Measurements from ENCODE around the gene PCSK4. TPM values are rescaled to one million over a fixed set of nuclear protein-coding genes. Genes with fewer than 3 reads are reported as not detected.
A peak's percentile ranks its signal among the peaks of the same experiment; 100 is the strongest.

The PCSK4 gene
- total RNA-seq, 1 experiment from 2014 or later, result 9.1 TPM

DNA sequence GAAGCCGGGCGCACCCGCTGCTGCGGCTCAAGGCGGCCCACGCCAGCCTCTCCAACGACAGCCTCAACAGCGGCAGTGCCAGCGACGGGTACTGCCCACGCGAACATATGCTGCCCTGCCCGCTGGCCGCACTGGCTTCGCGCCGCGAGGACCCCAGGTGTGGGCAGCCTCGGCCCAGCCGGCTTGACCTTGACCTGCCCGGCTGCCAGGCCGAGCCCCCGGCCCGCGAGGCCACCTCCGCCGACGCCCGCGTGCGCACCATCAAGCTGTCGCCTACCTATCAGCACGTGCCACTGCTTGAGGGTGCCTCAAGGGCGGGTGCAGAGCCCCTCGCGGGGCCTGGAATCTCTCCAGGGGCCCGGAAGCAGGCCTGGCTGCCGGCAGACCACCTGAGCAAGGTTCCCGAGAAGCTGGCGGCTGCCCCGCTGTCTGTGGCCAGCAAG is 24.1 kb downstream of the PCSK4 start:
- peaks cover 74% of the 10 kb centered on the region for H3K27me3 Mint-ChIP-seq (ENCODE audit: low read depth)
- Histone ChIP-seq H3K79me2 (ENCODE audit: insufficient read depth, low read length) (no peaks in the 10 kb centered on the region), H2BK15ac (ENCODE audit: low read depth, low read length) (no peak overlapping the region), H3K4ac (ENCODE audit: low read depth, low read length) (no peak overlapping the region), H3K23ac (ENCODE audit: insufficient read length, low read depth, low read length) (no peak overlapping the region), H3K4me1 (ENCODE audit: insufficient read depth, low read length) (no peaks in the 10 kb centered on the region), H4K91ac (ENCODE audit: insufficient read length, low read depth, low read length) (no peak overlapping the region), H2AFZ (ENCODE audit: low read length) (no peak overlapping the region), H4K20me1 (ENCODE audit: control insufficient read depth, insufficient read depth, insufficient read length) (no peaks in the 10 kb centered on the region), H2AK5ac (ENCODE audit: insufficient read length, low read length) (no peak overlapping the region), H3K27me3 (ENCODE audit: insufficient read depth, low read length) (peaks cover 54% of the 10 kb centered on the region), H3K56ac (ENCODE audit: insufficient read length, low read depth, low read length) (no peak overlapping the region), H4K8ac (replicated peaks; ENCODE audit: insufficient read length, low read depth, low read length) (no peak overlapping the region), H3K23me2 (ENCODE audit: insufficient read length, low read depth, low read length, poor library complexity, severe bottlenecking) (peaks cover 9% of the 10 kb centered on the region), H3K14ac (ENCODE audit: insufficient read depth, low read length) (no peak overlapping the region), H2BK20ac (ENCODE audit: low read depth, low read length, poor library complexity, severe bottlenecking) (no peak overlapping the region), H3K9me3 (ENCODE audit: control insufficient read depth, low read depth, low read length) (no peaks in the 10 kb centered on the region), H2BK5ac (ENCODE audit: insufficient read length, low read length) (no peak overlapping the region), H2BK120ac (ENCODE audit: low read depth, low read length, poor library complexity, severe bottlenecking) (no peak overlapping the region), H3K4me2 (ENCODE audit: insufficient read depth, insufficient read length, low read length) (peak overlapping the region; percentile 37), H3K27ac (ENCODE audit: insufficient read length, low read depth, low read length) (no peak overlapping the region), H3K79me1 (ENCODE audit: insufficient read depth, low read depth, low read length, poor library complexity, severe bottlenecking) (no peaks in the 10 kb centered on the region), H2BK12ac (ENCODE audit: insufficient read length, low read depth, low read length) (no peak overlapping the region), H3K9ac (ENCODE audit: extremely low read depth, insufficient read length, low read length) (no peak overlapping the region), H3T11ph (ENCODE audit: low read length) (no peak overlapping the region), H3K18ac (ENCODE audit: insufficient read length, low read depth, low read length) (no peak overlapping the region), H4K5ac (ENCODE audit: insufficient read length, low read depth, low read length) (no peak overlapping the region)
- H3K4me1 Mint-ChIP-seq, result peaks cover 2 to 4% of the 10 kb centered on the region in 2 experiments; a peak in 2 of 4 replicates
- no peak overlapping the region for H3K4me3 Mint-ChIP-seq
- no CpG with 5 or more reads among the region's 41 CpGs for WGBS (ENCODE audit: extremely low coverage, insufficient read length, low lambda C conversion rate)
- no peak overlapping the region for H3K27ac Mint-ChIP-seq
- DNase-seq, result no peak
- no peaks in the 10 kb centered on the region for H3K9me3 Mint-ChIP-seq
- no peaks in the 10 kb centered on the region for H3K36me3 Mint-ChIP-seq (ENCODE audit: insufficient read depth in 1 of 3, low read depth in 3 of 3)
- TF ChIP-seq, protein P1, sequence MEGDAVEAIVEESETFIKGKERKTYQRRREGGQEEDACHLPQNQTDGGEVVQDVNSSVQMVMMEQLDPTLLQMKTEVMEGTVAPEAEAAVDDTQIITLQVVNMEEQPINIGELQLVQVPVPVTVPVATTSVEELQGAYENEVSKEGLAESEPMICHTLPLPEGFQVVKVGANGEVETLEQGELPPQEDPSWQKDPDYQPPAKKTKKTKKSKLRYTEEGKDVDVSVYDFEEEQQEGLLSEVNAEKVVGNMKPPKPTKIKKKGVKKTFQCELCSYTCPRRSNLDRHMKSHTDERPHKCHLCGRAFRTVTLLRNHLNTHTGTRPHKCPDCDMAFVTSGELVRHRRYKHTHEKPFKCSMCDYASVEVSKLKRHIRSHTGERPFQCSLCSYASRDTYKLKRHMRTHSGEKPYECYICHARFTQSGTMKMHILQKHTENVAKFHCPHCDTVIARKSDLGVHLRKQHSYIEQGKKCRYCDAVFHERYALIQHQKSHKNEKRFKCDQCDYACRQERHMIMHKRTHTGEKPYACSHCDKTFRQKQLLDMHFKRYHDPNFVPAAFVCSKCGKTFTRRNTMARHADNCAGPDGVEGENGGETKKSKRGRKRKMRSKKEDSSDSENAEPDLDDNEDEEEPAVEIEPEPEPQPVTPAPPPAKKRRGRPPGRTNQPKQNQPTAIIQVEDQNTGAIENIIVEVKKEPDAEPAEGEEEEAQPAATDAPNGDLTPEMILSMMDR (conservative IDR thresholded peaks at IDR 0.05), result peak; percentile 16; the same call in 1 of the 3 replicates
